Gastrocnemius medialis (tissue), 4 donors: Measurements from ENCODE around the gene FMOD. TPM values are rescaled to one million over a fixed set of nuclear protein-coding genes. Genes with fewer than 3 reads are reported as not detected.

ENCODE experiments used
- ATAC-seq, 2 donors: fragments of 150-250 bp; one replicate each; pipeline ENCODE4 v1.9.1; 2016
- DNase-seq, 2 donors: peaks; one replicate each; pipeline ENCODE4 v3.0.0-alpha.2; 2019
- H3K27ac ChIP-seq, 4 donors: fragments of 200-600 bp; sonication (generic); 1 replicate in 1 of 4; 2 replicates in 3 of 4; pipeline ENCODE4 v1.5.1; 2016 to 2018; ENCODE audit warnings: mild to moderate bottlenecking in 2 of 4, moderate library complexity in 1 of 4
- H3K27me3 ChIP-seq, 3 donors: fragments of 200-600 bp; sonication (generic) in 2 of 3; 1 replicate in 1 of 3; 2 replicates in 2 of 3; pipeline versions ENCODE4 v1.5.1 to v1.6.0; 2016 to 2019; ENCODE audit warnings: mild to moderate bottlenecking in 1 of 3, moderate library complexity in 1 of 3
- H3K36me3 ChIP-seq, 2 donors: fragments of 200-600 bp; sonication (generic) in 1 of 2; one replicate each; pipeline ENCODE4 v1.5.1; 2017 to 2018
- H3K4me1 ChIP-seq, 2 donors: fragments of 200-600 bp; sonication (generic) in 1 of 2; one replicate each; pipeline ENCODE4 v1.5.1; 2016 to 2017; ENCODE audit warnings: mild to moderate bottlenecking in 2 of 2
- H3K4me3 ChIP-seq, 4 donors: fragments of 200-600 bp; sonication (generic) in 3 of 4; 1 replicate in 1 of 4; 2 replicates in 3 of 4; pipeline ENCODE4 v1.5.1; 2016 to 2019; ENCODE audit warnings: mild to moderate bottlenecking in 2 of 4
- H3K9me3 ChIP-seq, 3 donors: fragments of 200-600 bp; sonication (generic) in 2 of 3; 1 replicate in 1 of 3; 2 replicates in 2 of 3; pipeline ENCODE4 v1.5.1; 2016 to 2019
- POLR2A ChIP-seq, 2 donors: fragments of 450-650 bp; IDR thresholded peaks; one replicate each; pipeline ENCODE4 v1.6.1; 2017; ENCODE audit warnings: antibody characterized with exemption in 2 of 2, mild to moderate bottlenecking in 2 of 2, moderate library complexity in 2 of 2
- in situ Hi-C, 4 donors: fragments of 200-750 bp; cut with MboI; loops; one replicate each; pipeline versions ENCODE4 v1.15.0 to v1.8.0; 2017; ENCODE audit warnings: low sequenced_read_pairs in 4 of 4
- intact Hi-C: fragments of 100-400 bp; cut with DNase I; formaldehyde crosslinking; loops from one replicate; pipeline ENCODE4 v1.15.1; 2023; ENCODE audit warnings: low total_unique reads
- total RNA-seq, 4 donors: library from RNA; depleted of rRNA; stranded (reverse); fragments of >200 nt; gene quantifications; one replicate each; pipeline versions ENCODE4 v1.1.0 to v1.2.3, GENCODE V29; 2016
- TF ChIP-seq, protein P1 (sequence below), 5 experiments: fragments of 450-650 bp in 3 of 5; fragments of 200-600 bp in 2 of 5; sonication (generic) in 2 of 5; IDR thresholded peaks in 4 of 5; conservative IDR thresholded peaks in 1 of 5; 1 replicate in 4 of 5; 2 replicates in 1 of 5; pipeline ENCODE4 v1.5.1; 2016 to 2019; ENCODE audit warnings: antibody characterized with exemption in 5 of 5, mild to moderate bottlenecking in 3 of 5, moderate library complexity in 3 of 5

Gene FMOD
- total RNA-seq, 4 donors from 2014 or later: 6.3 to 15.8 (median 7.8) TPM

DNA sequence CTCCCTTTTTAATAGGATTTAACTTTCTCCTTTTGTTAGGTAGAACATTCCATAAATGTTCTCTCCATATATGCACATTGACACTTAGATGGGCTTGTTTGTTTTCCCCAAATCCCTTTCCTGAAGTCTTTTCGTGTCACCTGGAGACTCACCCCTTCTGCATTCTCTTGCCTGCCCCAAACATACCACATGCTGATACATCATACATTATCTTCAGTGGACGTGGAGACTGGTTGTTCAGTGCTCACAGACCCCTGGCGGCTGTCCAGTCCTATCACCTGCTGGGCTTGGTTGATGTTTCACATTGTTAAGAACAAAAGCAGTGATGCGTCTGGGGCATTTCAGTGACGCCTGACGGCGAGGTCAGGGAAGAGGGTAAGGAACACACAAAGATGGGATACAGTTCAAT is 22.2 kb downstream of the FMOD start:
- H3K4me3 ChIP-seq: no peak overlapping the region
- H3K36me3 ChIP-seq: no peaks in the 10 kb centered on the region
- H3K9me3 ChIP-seq: no peaks in the 10 kb centered on the region
- peak overlapping the region in 2 of 4 donors; percentile 3 to 89 for H3K27ac ChIP-seq
- no peak for DNase-seq
- no peak for ATAC-seq
- in situ Hi-C loops (loop anchor here in 1 of 4 donors (5.0 kb wide), 1 partner anchor 56 kb away; no protein-coding TSS in a partner anchor), intact Hi-C loops (loop anchor here (5.0 kb wide), 1 partner anchor 291 kb away; no protein-coding TSS in a partner anchor)
- H3K4me1 ChIP-seq: peaks cover 16 to 23% of the 10 kb centered on the region in 2 donors
- TF ChIP-seq, protein P1, sequence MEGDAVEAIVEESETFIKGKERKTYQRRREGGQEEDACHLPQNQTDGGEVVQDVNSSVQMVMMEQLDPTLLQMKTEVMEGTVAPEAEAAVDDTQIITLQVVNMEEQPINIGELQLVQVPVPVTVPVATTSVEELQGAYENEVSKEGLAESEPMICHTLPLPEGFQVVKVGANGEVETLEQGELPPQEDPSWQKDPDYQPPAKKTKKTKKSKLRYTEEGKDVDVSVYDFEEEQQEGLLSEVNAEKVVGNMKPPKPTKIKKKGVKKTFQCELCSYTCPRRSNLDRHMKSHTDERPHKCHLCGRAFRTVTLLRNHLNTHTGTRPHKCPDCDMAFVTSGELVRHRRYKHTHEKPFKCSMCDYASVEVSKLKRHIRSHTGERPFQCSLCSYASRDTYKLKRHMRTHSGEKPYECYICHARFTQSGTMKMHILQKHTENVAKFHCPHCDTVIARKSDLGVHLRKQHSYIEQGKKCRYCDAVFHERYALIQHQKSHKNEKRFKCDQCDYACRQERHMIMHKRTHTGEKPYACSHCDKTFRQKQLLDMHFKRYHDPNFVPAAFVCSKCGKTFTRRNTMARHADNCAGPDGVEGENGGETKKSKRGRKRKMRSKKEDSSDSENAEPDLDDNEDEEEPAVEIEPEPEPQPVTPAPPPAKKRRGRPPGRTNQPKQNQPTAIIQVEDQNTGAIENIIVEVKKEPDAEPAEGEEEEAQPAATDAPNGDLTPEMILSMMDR (IDR thresholded peaks at IDR 0.05 in 4 of 5, conservative IDR thresholded peaks at IDR 0.05 in 1 of 5): no peak
- TF ChIP-seq POLR2A (IDR thresholded peaks at IDR 0.05): no peak
- no peaks in the 10 kb centered on the region for H3K27me3 ChIP-seq

DNA sequence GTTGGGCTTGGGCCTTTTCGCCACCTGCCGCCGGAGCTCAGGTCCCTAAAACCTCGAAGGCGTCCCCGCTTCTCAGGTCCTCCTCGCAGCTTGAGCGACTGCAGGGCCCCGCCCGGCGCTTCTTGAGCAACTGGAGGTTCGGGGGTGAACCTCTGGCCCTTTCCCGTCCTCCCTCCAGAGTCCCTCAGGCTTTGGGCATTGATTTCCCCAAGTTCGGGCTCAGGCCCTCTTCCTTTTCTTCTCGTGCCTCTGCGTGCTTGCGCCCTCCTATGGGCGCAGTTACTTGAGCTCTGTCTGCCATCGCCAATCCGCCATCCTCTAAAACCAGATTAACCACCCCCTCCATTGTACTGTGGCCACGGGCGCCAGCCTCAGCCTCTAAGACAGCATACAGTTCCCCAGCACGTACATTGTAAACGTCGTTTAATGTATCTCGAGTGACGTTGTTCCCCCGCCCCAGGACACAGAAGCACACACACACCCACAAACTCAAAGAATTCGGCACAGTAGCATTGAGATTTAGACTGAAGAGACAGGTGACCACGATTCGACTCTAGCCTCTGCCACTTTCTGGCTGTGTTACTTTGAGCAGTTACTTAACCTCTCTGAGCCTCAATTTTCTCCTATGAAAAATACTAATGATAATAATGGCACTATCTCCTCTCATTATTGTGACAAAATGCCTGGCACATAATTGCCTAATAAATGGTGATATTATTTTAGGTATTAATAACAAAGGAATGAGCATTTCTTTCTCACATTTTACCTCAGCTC is 23.1 kb downstream of the FMOD start:
- intact Hi-C loops (loop anchor here (1.0 to 5.0 kb wide), 3 partner anchors 21 to 291 kb away; no protein-coding TSS in a partner anchor), in situ Hi-C loops (loop anchor here in 1 of 4 donors (5.0 kb wide), 1 partner anchor 56 kb away; no protein-coding TSS in a partner anchor)
- DNase-seq (peak; percentile 53 to 71), ATAC-seq (peak; percentile 75 to 77)
- Histone ChIP-seq H3K9me3 (no peaks in the 10 kb centered on the region), H3K36me3 (no peaks in the 10 kb centered on the region), H3K27ac (peak overlapping the region; percentile 78 to 90 (median 86)), H3K4me1 (peaks cover 23 to 25% of the 10 kb centered on the region in 2 donors), H3K4me3 (peak overlapping the region; percentile 48 to 66 (median 62)), H3K27me3 (no peaks in the 10 kb centered on the region)
- TF ChIP-seq, protein P1 (IDR thresholded peaks at IDR 0.05 in 4 of 5, conservative IDR thresholded peaks at IDR 0.05 in 1 of 5): peak; percentile 39 to 67 (median 65)
- no peak for TF ChIP-seq POLR2A (IDR thresholded peaks at IDR 0.05)

DNA sequence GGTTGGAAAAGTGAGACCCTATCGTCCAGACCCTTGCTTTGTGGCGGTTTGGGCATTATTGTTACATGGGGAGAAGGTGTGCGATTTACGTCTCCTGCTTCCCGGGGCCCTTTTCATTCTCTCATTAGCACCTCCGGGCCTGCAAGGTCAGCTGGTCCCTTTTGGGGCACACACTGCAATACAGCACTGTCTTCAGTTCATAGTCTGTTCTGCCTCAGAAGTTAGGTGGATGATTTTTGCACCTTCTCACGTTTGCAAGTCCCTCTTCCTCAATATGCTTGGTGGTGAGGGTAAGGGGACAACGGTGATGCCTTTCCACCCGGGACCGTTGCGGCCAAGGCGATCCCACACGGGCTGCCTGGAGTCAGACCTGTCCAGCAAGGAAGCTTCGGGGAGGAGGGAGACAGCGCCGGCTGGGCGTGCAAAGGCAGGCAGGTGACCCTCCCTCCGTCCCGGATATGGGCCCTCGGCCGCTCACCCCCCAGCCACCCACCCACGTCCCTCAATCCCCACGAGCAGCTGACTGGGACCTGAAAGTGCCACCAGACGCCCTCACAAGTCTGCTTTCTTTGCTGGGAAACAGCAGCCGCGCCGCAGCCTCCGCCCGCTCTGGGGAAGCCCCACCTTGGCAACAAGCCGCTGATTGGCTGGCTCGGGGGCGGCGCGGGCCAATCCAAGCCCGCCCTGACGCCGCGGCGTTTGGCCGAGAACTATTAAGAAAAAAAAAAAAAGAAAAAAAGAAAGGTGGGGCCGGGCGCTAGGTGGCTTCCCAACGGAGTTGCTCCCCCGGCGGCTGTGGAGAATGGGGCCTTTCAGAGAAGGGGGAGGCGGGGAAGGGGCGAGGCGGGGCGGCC is 23.9 kb downstream of the FMOD start:
- in situ Hi-C loops (loop anchor here in 1 of 4 donors (5.0 kb wide), 1 partner anchor 55 kb away; no protein-coding TSS in a partner anchor), intact Hi-C loops (loop anchor here (1.0 to 5.0 kb wide), 3 partner anchors 20 to 290 kb away; no protein-coding TSS in a partner anchor)
- DNase-seq: peak; percentile 86 to 87
- peak; percentile 39 to 73 for TF ChIP-seq POLR2A (IDR thresholded peaks at IDR 0.05)
- TF ChIP-seq, protein P1 (IDR thresholded peaks at IDR 0.05 in 4 of 5, conservative IDR thresholded peaks at IDR 0.05 in 1 of 5): no peak
- Histone ChIP-seq H3K36me3 (no peaks in the 10 kb centered on the region), H3K4me1 (peaks cover 24 to 31% of the 10 kb centered on the region in 2 donors), H3K27me3 (no peaks in the 10 kb centered on the region), H3K27ac (peak overlapping the region; percentile 78 to 90 (median 86)), H3K4me3 (peak overlapping the region; percentile 48 to 66 (median 62)), H3K9me3 (no peaks in the 10 kb centered on the region)
- peak; percentile 80 to 91 for ATAC-seq

DNA sequence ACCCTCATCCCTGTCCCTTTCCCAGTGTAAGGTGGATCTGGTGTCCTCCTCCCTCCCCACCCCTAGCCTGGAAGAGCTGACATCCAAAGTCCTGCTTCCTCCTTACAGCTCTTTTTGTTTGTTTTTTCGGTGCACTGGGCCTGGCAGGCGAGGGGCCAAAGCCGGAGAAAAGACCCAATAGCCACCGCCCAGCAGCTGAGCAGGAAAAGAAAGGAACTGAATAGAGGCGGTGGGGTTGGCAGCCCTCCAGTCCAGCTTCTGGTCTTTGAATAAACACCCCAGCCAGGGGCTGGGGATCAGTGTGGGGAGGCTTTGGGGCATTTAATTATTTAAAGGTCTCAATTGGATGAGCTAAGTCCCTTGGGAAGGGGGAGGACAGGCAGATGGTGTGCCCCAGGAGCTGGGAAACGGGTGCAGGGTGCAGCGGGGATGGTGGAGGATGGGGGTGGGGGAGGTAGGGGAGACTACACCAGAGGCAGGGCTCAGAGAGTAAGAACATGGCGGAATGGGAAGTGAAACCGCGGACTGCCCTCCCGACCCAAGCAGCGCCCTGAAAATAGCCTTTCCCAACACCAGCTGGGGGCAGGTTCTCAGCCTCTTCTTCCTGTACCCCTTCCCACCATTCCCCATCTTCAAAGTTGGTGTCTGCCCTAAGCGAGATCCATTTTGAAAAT is 25.4 kb downstream of the FMOD start:
- H3K4me1 ChIP-seq: peaks cover 30 to 38% of the 10 kb centered on the region in 2 donors
- in situ Hi-C loops (loop anchor here in 1 of 4 donors (5.0 kb wide), 1 partner anchor 53 kb away; no protein-coding TSS in a partner anchor), intact Hi-C loops (loop anchor here (2.0 to 5.0 kb wide), 2 partner anchors 19 to 288 kb away; no protein-coding TSS in a partner anchor)
- no peak overlapping the region for H3K4me3 ChIP-seq
- no peaks in the 10 kb centered on the region for H3K36me3 ChIP-seq
- no peaks in the 10 kb centered on the region for H3K9me3 ChIP-seq
- no peaks in the 10 kb centered on the region for H3K27me3 ChIP-seq
- ATAC-seq (no peak), DNase-seq (peak; percentile 46 to 53)
- no peak for TF ChIP-seq POLR2A (IDR thresholded peaks at IDR 0.05)
- TF ChIP-seq, protein P1 (IDR thresholded peaks at IDR 0.05 in 4 of 5, conservative IDR thresholded peaks at IDR 0.05 in 1 of 5): no peak
- H3K27ac ChIP-seq: peak overlapping the region; percentile 78 to 90 (median 86)
